NT2/D1 (cell line): ENCODE measurements around the gene RPL32.

Experiments used
- SUZ12 ChIP-seq: IDR thresholded peaks from 2 replicates; pipeline ENCODE4 v1.6.1; 2011; ENCODE audit not compliant: insufficient read length, insufficient read depth; ENCODE audit errors: extremely low read depth
- YY1 ChIP-seq: IDR thresholded peaks from 2 replicates; pipeline ENCODE4 v1.6.1; 2011; ENCODE audit not compliant: insufficient read length, insufficient read depth
- ZNF274 ChIP-seq: IDR thresholded peaks from 2 replicates; pipeline ENCODE4 v1.6.1; 2011; ENCODE audit warnings: mild to moderate bottlenecking, low read depth, low read length

DNA sequence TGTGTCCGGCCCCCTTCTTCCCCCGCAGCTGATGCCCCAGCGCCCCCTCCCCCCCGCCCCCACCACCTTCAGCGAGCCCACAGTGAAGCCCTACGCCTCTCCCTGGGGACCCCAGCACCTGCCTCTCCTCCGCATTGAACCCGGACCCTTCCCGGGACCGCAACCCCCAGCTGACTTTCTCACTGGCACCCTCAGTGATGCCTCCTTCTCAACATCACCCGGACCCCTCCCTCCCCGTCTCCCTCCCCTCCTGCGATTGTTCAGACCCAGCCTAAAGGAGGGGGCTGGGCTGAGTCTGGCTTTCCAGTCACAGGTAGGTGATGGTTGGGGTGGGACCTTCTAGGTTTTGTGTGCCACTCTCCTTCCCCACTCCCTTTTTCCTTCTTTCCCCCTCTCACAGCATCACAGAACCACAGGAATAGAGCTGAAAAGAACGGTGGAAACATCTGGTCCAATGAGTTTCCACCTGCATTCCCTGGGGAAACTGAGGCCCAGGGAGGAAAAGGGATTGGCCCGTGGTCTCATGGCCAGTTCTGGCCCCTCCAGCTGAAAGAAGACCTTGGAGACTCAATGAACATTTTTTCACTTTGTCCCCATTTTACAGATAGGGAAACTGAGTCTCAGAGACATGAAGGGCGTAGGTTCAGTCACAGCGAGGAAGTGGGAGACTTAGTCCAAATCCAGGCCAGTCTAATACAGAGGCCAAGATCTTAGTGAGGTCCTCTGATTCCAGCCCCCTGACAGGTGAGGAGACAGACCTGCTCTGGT lies 44.1 kb downstream of the RPL32 start:
- no peak for TF ChIP-seq ZNF274
- no peak for TF ChIP-seq YY1
- no peak for TF ChIP-seq SUZ12
